WTC11 (cell line): ENCODE measurements around the gene KLHL40. TPM values are rescaled to one million over a fixed set of nuclear protein-coding genes. Genes with fewer than 3 reads are reported as not detected.

Source experiments
- ATAC-seq: fragments of 200-7000 bp; cut with Tn5 transposase; 2 replicates; pipeline ENCODE4 v1.10.0; 2021; ENCODE audit warnings: mild to moderate bottlenecking, moderate library complexity
- CTCF ChIA-PET: fragments of 300-600 bp; sonication (Branson Sonifier 250); formaldehyde crosslinking; loops from one replicate; lab custom pipeline; 2021; ENCODE audit warnings: antibody characterized with exemption; lab: Charles Lee
- POLR2A ChIA-PET: fragments of 350-600 bp; sonication (Branson Sonifier 250); formaldehyde crosslinking; loops from one replicate; lab custom pipeline; 2021; ENCODE audit warnings: antibody characterized with exemption; lab: Charles Lee
- DNase-seq: peaks from one replicate; pipeline ENCODE4 v3.0.0; 2021; ENCODE audit warnings: low spot score
- H3K27ac Mint-ChIP-seq: 2 replicates; pipeline ENCODE4 v1.8.0; 2021; ENCODE audit warnings: mixed read lengths
- H3K27me3 Mint-ChIP-seq: 2 replicates; pipeline ENCODE4 v1.8.0; 2021; ENCODE audit warnings: low read depth, mild to moderate bottlenecking, moderate library complexity, mixed read lengths
- H3K36me3 Mint-ChIP-seq: 2 replicates; pipeline ENCODE4 v1.8.0; 2021; ENCODE audit warnings: mixed read lengths
- H3K4me1 Mint-ChIP-seq: 2 replicates; pipeline ENCODE4 v1.8.0; 2022; ENCODE audit warnings: mixed read lengths
- H3K4me3 Mint-ChIP-seq: 2 replicates; pipeline ENCODE4 v1.8.0; 2021; ENCODE audit warnings: mild to moderate bottlenecking, moderate library complexity, mixed read lengths
- H3K9me3 Mint-ChIP-seq: 2 replicates; pipeline ENCODE4 v1.8.0; 2021; ENCODE audit warnings: mixed read lengths
- ARID4B ChIP-seq: sonication (generic); formaldehyde crosslinking; IDR thresholded peaks from 2 replicates; pipeline ENCODE4 v1.8.0; 2023; ENCODE audit warnings: missing genetic modification reagents, mild to moderate bottlenecking, borderline replicate concordance
- ATF2 ChIP-seq: sonication (generic); formaldehyde crosslinking; IDR thresholded peaks from 2 replicates; pipeline ENCODE4 v1.8.1; 2022; ENCODE audit warnings: low read depth, missing genetic modification reagents, borderline replicate concordance
- CDX4 ChIP-seq: fragments of 250-450 bp; sonication (Bioruptor Pico); IDR thresholded peaks from 2 replicates; pipeline ENCODE4 v1.9.0; 2021; ENCODE audit warnings: moderate library complexity, mild to moderate bottlenecking, inconsistent platforms, borderline replicate concordance
- CREM ChIP-seq: sonication (generic); formaldehyde crosslinking; IDR thresholded peaks from 2 replicates; pipeline ENCODE4 v1.8.1; 2022; ENCODE audit warnings: mild to moderate bottlenecking, missing genetic modification reagents, moderate library complexity
- ELF4 ChIP-seq: sonication (generic); formaldehyde crosslinking; IDR thresholded peaks from 2 replicates; pipeline ENCODE4 v1.8.1; 2022; ENCODE audit warnings: low read depth, mild to moderate bottlenecking, moderate library complexity, missing genetic modification reagents
- FOXK1 ChIP-seq: sonication (generic); formaldehyde crosslinking; IDR thresholded peaks from 2 replicates; pipeline ENCODE4 v1.8.0; 2022; ENCODE audit warnings: mild to moderate bottlenecking, moderate library complexity, missing genetic modification reagents
- FOXP1 ChIP-seq: sonication (generic); formaldehyde crosslinking; IDR thresholded peaks from 2 replicates; pipeline ENCODE4 v1.8.0; 2022; ENCODE audit warnings: missing genetic modification reagents, mild to moderate bottlenecking, moderate library complexity, borderline replicate concordance
- GTF2I ChIP-seq: fragments of 250-450 bp; sonication (Bioruptor Pico); conservative IDR thresholded peaks from 2 replicates; pipeline ENCODE4 v1.4.0; 2021; ENCODE audit warnings: mild to moderate bottlenecking
- IRF1 ChIP-seq: sonication (generic); formaldehyde crosslinking; IDR thresholded peaks from 2 replicates; pipeline ENCODE4 v1.8.0; 2023; ENCODE audit warnings: missing genetic modification reagents
- NR3C1 ChIP-seq: sonication (generic); formaldehyde crosslinking; conservative IDR thresholded peaks from 2 replicates; pipeline ENCODE4 v1.8.1; 2023; ENCODE audit warnings: low read depth, mild to moderate bottlenecking, missing genetic modification reagents
- RELA ChIP-seq: sonication (generic); formaldehyde crosslinking; IDR thresholded peaks from 2 replicates; pipeline ENCODE4 v1.8.1; 2022; ENCODE audit warnings: missing genetic modification reagents, mild to moderate bottlenecking, borderline replicate concordance
- RORB ChIP-seq: fragments of 250-450 bp; sonication (Bioruptor Pico); IDR thresholded peaks from 2 replicates; pipeline ENCODE4 v1.9.0; 2021; ENCODE audit warnings: mild to moderate bottlenecking
- TEAD1 ChIP-seq: sonication (generic); formaldehyde crosslinking; IDR thresholded peaks from 2 replicates; pipeline ENCODE4 v1.8.0; 2022; ENCODE audit warnings: mild to moderate bottlenecking, missing genetic modification reagents
- TP53 ChIP-seq: sonication (generic); formaldehyde crosslinking; IDR thresholded peaks from 2 replicates; pipeline ENCODE4 v1.8.1; 2023; ENCODE audit warnings: mild to moderate bottlenecking, missing genetic modification reagents
- ZNF121 ChIP-seq: sonication (generic); formaldehyde crosslinking; IDR thresholded peaks from 2 replicates; pipeline ENCODE4 v1.8.0; 2023; ENCODE audit warnings: missing genetic modification reagents
- ZNF396 ChIP-seq: fragments of 250-450 bp; sonication (Bioruptor Pico); IDR thresholded peaks from 2 replicates; pipeline ENCODE4 v1.8.0; 2021; ENCODE audit warnings: mild to moderate bottlenecking, moderate library complexity, borderline replicate concordance
- total RNA-seq: library from RNA; stranded (reverse); gene quantifications from 3 replicates; pipeline ENCODE4 v1.2.3, GENCODE V29; 2021
- TF ChIP-seq, protein P1 (sequence below): fragments of 200-600 bp; IDR thresholded peaks from 2 replicates; pipeline ENCODE4 v1.8.0; 2022; ENCODE audit warnings: antibody characterized with exemption
- TF ChIP-seq, protein P2 (sequence below): fragments of 250-450 bp; sonication (Bioruptor Pico); IDR thresholded peaks from 2 replicates; pipeline ENCODE4 v1.8.0; 2021; ENCODE audit warnings: mild to moderate bottlenecking
- TF ChIP-seq, protein P3 (sequence below): sonication (generic); formaldehyde crosslinking; IDR thresholded peaks from 2 replicates; pipeline ENCODE4 v1.8.0; 2022; ENCODE audit warnings: mild to moderate bottlenecking, missing genetic modification reagents
- TF ChIP-seq, protein P4 (sequence below): sonication (generic); formaldehyde crosslinking; conservative IDR thresholded peaks from 2 replicates; pipeline ENCODE4 v1.8.1; 2023; ENCODE audit warnings: mild to moderate bottlenecking, low read depth, missing genetic modification reagents, moderate library complexity

KLHL40 gene
- total RNA-seq, 1 experiment from 2014 or later: not detected

DNA sequence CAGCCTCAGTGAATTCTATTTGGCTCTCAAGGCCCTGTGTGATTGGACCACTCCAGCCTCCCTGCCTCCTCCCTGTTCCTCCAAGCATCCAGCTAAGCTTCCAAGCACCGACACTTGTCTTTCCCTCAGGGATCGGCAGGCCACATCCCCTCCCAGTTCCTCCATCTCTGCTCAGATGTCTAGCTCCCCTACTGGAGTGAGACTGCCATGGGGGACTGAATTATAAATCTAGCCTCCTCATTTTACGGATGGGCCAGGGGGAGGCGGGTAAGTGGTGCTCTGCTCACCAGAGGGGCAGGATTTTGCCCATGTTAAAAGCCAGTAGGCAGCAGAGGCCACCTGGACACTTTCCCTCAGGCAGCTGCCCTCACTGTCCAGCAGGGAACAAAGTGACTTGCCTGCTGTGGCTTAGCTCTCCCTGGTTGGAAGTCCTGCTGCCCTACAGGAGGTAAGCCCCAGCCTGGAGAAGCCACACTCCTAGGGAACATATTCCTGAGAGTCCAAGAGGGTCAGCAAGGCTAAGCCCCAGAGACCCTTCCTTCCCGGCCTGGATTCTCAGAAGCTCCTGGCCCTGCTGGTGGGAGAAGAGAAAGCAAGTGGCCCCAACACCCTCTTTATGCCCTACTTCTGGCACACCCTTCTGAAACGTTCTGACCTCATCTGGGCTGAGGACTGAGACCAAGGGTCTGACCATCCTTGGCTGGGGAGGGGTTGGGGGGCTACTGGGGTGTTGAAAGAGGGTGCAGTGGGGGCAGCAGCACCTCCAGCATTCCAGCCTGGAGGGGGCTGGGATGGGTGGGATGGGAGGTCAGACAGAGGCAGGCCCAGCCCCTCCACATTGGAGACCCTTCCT lies 26.4 kb downstream of the KLHL40 start:
- Mint-ChIP-seq H3K4me3 (no peak overlapping the region), H3K27ac (no peak overlapping the region), H3K36me3 (no peaks in the 10 kb centered on the region), H3K9me3 (no peaks in the 10 kb centered on the region), H3K4me1 (no peaks in the 10 kb centered on the region), H3K27me3 (no peaks in the 10 kb centered on the region)
- DNase-seq: peak; percentile 9
- CTCF ChIA-PET: interaction anchor here (0.6 to 2.4 kb wide), 25 partner anchors 10 to 209 kb away, joined by 3 to 14 read pairs (median 4); partner anchors contain the start of genes HHATL, SEC22C and VIPR1
- no peak for TF ChIP-seq RELA (CRISPR knock-in tag)
- no peak for TF ChIP-seq GTF2I
- no peak for TF ChIP-seq ARID4B (CRISPR knock-in tag)
- TF ChIP-seq CREM (CRISPR knock-in tag): no peak
- TF ChIP-seq ELF4 (CRISPR knock-in tag): no peak
- TF ChIP-seq, protein P1, sequence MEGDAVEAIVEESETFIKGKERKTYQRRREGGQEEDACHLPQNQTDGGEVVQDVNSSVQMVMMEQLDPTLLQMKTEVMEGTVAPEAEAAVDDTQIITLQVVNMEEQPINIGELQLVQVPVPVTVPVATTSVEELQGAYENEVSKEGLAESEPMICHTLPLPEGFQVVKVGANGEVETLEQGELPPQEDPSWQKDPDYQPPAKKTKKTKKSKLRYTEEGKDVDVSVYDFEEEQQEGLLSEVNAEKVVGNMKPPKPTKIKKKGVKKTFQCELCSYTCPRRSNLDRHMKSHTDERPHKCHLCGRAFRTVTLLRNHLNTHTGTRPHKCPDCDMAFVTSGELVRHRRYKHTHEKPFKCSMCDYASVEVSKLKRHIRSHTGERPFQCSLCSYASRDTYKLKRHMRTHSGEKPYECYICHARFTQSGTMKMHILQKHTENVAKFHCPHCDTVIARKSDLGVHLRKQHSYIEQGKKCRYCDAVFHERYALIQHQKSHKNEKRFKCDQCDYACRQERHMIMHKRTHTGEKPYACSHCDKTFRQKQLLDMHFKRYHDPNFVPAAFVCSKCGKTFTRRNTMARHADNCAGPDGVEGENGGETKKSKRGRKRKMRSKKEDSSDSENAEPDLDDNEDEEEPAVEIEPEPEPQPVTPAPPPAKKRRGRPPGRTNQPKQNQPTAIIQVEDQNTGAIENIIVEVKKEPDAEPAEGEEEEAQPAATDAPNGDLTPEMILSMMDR: no peak
- no peak for TF ChIP-seq ZNF396
- TF ChIP-seq, protein P2, sequence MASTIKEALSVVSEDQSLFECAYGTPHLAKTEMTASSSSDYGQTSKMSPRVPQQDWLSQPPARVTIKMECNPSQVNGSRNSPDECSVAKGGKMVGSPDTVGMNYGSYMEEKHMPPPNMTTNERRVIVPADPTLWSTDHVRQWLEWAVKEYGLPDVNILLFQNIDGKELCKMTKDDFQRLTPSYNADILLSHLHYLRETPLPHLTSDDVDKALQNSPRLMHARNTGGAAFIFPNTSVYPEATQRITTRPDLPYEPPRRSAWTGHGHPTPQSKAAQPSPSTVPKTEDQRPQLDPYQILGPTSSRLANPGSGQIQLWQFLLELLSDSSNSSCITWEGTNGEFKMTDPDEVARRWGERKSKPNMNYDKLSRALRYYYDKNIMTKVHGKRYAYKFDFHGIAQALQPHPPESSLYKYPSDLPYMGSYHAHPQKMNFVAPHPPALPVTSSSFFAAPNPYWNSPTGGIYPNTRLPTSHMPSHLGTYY (CRISPR knock-in tag): no peak
- no peak for TF ChIP-seq TP53
- no peak for TF ChIP-seq RORB
- TF ChIP-seq TEAD1 (CRISPR knock-in tag): no peak
- TF ChIP-seq CDX4 (CRISPR knock-in tag): no peak
- TF ChIP-seq, protein P3, sequence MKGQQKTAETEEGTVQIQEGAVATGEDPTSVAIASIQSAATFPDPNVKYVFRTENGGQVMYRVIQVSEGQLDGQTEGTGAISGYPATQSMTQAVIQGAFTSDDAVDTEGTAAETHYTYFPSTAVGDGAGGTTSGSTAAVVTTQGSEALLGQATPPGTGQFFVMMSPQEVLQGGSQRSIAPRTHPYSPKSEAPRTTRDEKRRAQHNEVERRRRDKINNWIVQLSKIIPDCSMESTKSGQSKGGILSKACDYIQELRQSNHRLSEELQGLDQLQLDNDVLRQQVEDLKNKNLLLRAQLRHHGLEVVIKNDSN (CRISPR knock-in tag): no peak
- no peak for TF ChIP-seq FOXK1 (CRISPR knock-in tag)
- peak; percentile 84 for ATAC-seq
- POLR2A ChIA-PET: no interaction called here

GRCh38 chr3:42712344-42712648 lies 27.0 kb downstream of the KLHL40 start:
- Mint-ChIP-seq H3K4me1 (no peaks in the 10 kb centered on the region), H3K27ac (no peak overlapping the region), H3K27me3 (no peaks in the 10 kb centered on the region), H3K4me3 (no peak overlapping the region), H3K36me3 (no peaks in the 10 kb centered on the region), H3K9me3 (no peaks in the 10 kb centered on the region)
- CTCF ChIA-PET: interaction anchor here (0.5 to 2.4 kb wide), 16 partner anchors 10 to 480 kb away, joined by 3 to 14 read pairs (median 5); partner anchors contain the start of genes HHATL, SEC22C and VIPR1
- DNase-seq: no peak
- POLR2A ChIA-PET: no interaction called here
- no peak for ATAC-seq
- TF ChIP-seq ATF2 (CRISPR knock-in tag): no peak
- TF ChIP-seq, protein P4, sequence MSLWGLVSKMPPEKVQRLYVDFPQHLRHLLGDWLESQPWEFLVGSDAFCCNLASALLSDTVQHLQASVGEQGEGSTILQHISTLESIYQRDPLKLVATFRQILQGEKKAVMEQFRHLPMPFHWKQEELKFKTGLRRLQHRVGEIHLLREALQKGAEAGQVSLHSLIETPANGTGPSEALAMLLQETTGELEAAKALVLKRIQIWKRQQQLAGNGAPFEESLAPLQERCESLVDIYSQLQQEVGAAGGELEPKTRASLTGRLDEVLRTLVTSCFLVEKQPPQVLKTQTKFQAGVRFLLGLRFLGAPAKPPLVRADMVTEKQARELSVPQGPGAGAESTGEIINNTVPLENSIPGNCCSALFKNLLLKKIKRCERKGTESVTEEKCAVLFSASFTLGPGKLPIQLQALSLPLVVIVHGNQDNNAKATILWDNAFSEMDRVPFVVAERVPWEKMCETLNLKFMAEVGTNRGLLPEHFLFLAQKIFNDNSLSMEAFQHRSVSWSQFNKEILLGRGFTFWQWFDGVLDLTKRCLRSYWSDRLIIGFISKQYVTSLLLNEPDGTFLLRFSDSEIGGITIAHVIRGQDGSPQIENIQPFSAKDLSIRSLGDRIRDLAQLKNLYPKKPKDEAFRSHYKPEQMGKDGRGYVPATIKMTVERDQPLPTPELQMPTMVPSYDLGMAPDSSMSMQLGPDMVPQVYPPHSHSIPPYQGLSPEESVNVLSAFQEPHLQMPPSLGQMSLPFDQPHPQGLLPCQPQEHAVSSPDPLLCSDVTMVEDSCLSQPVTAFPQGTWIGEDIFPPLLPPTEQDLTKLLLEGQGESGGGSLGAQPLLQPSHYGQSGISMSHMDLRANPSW (CRISPR knock-in tag): no peak
- TF ChIP-seq ELF4 (CRISPR knock-in tag): no peak
- TF ChIP-seq ZNF121 (CRISPR knock-in tag): no peak
- no peak for TF ChIP-seq IRF1 (CRISPR knock-in tag)
- no peak for TF ChIP-seq NR3C1 (CRISPR knock-in tag)
- TF ChIP-seq FOXP1 (CRISPR knock-in tag): no peak
